Measurements from ENCODE around the gene TAP1.
A peak's percentile ranks its signal among the peaks of the same experiment; 100 is the strongest.
"Not testable (repeated sequence)": the region's sequence is repeated elsewhere in the genome, so short reads cannot be mapped to it uniquely, and the experiment has no call there.

The TAP1 gene
- 233 to 1,534 (median 262) reads per million in 9 experiments for total RNA-seq

- H3K9me3 Mint-ChIP-seq = no peaks in the 10 kb centered on the region
- peak within 1 kb of the TSS; percentile 98 to 100 for H3K4me3 Mint-ChIP-seq
- H3K4me1 Mint-ChIP-seq (ENCODE audit: low read depth in 2 of 2) = peaks cover 63 to 74% of the 10 kb centered on the region in 2 donors
- peaks cover 88% of the 10 kb centered on the region for H3K36me3 Mint-ChIP-seq (ENCODE audit: insufficient read depth)
- peak within 1 kb of the TSS; percentile 98 to 100 for H3K27ac Mint-ChIP-seq
- DNase-seq = peak; percentile 89 to 91 (median 91)
- ATAC-seq (replicated peaks) = peak; percentile 80
- no peaks in the 10 kb centered on the region for H3K27me3 Mint-ChIP-seq
Observed at GRCh38 chr6:32853541-32854375, at the start of gene TAP1, which contains the start of gene PSMB9. TSS of gene TAP1 (minus strand) at chr6:32853704. CDS start at chr6:32853636, 68 bp downstream. TSS of gene PSMB9 (plus strand) at chr6:32854192. CDS start at chr6:32854230, 38 bp downstream.

GRCh38 chr6:32895006-32895345 lies 41.5 kb upstream of the TAP1 start:
- H3K27me3 Mint-ChIP-seq = no peaks in the 10 kb centered on the region
- peak overlapping the region; percentile 99 for H3K4me3 Mint-ChIP-seq
- H3K36me3 Mint-ChIP-seq (ENCODE audit: insufficient read depth) = peaks cover 4% of the 10 kb centered on the region
- peaks cover 26 to 33% of the 10 kb centered on the region in 2 donors for H3K4me1 Mint-ChIP-seq (ENCODE audit: low read depth in 2 of 2)
- no peak for DNase-seq
- no peaks in the 10 kb centered on the region for H3K9me3 Mint-ChIP-seq
- peak overlapping the region; percentile 91 to 96 for H3K27ac Mint-ChIP-seq
- peak; percentile 8 for ATAC-seq (replicated peaks)

- Mint-ChIP-seq H3K27me3 (no peaks in the 10 kb centered on the region), H3K9me3 (no peaks in the 10 kb centered on the region), H3K4me3 (peak overlapping the region; percentile 99), H3K36me3 (ENCODE audit: insufficient read depth) (peaks cover 4% of the 10 kb centered on the region), H3K4me1 (ENCODE audit: low read depth in 2 of 2) (peaks cover 26 to 33% of the 10 kb centered on the region in 2 donors), H3K27ac (peak overlapping the region; percentile 91 to 96)
- ATAC-seq (replicated peaks) = peak; percentile 95
- peak; percentile 94 to 99 (median 97) for DNase-seq
Observed at GRCh38 chr6:32894085-32895005, 40.8 kb upstream of the TAP1 start.

- H3K9me3 Mint-ChIP-seq = no peaks in the 10 kb centered on the region
- DNase-seq (no peak), ATAC-seq (replicated peaks) (no peak)
- H3K27ac Mint-ChIP-seq = no peak overlapping the region
- H3K36me3 Mint-ChIP-seq (ENCODE audit: insufficient read depth) = peaks cover 4% of the 10 kb centered on the region
- peaks cover 17 to 19% of the 10 kb centered on the region in 2 donors for H3K4me1 Mint-ChIP-seq (ENCODE audit: low read depth in 2 of 2)
- H3K4me3 Mint-ChIP-seq = no peak overlapping the region
- no peaks in the 10 kb centered on the region for H3K27me3 Mint-ChIP-seq
Observed at GRCh38 chr6:32890831-32891230, 37.3 kb upstream of the TAP1 start.

GRCh38 chr6:32889533-32889932 lies 36.0 kb upstream of the TAP1 start:
- ATAC-seq (replicated peaks) = no peak
- Mint-ChIP-seq H3K4me3 (no peak overlapping the region), H3K27me3 (no peaks in the 10 kb centered on the region), H3K36me3 (ENCODE audit: insufficient read depth) (peaks cover 1% of the 10 kb centered on the region), H3K9me3 (no peaks in the 10 kb centered on the region), H3K4me1 (ENCODE audit: low read depth in 2 of 2) (peaks cover 6% of the 10 kb centered on the region in 2 donors), H3K27ac (peak overlapping the region in 1 of 2 donors; percentile 0)
- DNase-seq = no peak

- no peak overlapping the region for H3K4me3 Mint-ChIP-seq
- H3K4me1 Mint-ChIP-seq (ENCODE audit: low read depth in 2 of 2) = no peaks in the 10 kb centered on the region
- no peaks in the 10 kb centered on the region for H3K27me3 Mint-ChIP-seq
- no peak for ATAC-seq (replicated peaks)
- H3K36me3 Mint-ChIP-seq (ENCODE audit: insufficient read depth) = no peaks in the 10 kb centered on the region
- H3K27ac Mint-ChIP-seq = no peak overlapping the region
- no peaks in the 10 kb centered on the region for H3K9me3 Mint-ChIP-seq
- no peak for DNase-seq
Observed at GRCh38 chr6:32888576-32888975, 35.1 kb upstream of the TAP1 start.

- ATAC-seq (replicated peaks) (no peak), DNase-seq (no peak)
- no peak overlapping the region for H3K4me3 Mint-ChIP-seq
- no peaks in the 10 kb centered on the region for H3K4me1 Mint-ChIP-seq (ENCODE audit: low read depth in 2 of 2)
- no peaks in the 10 kb centered on the region for H3K27me3 Mint-ChIP-seq
- H3K36me3 Mint-ChIP-seq (ENCODE audit: insufficient read depth) = no peaks in the 10 kb centered on the region
- peak overlapping the region in 1 of 2 donors; percentile 41 for H3K27ac Mint-ChIP-seq
- no peaks in the 10 kb centered on the region for H3K9me3 Mint-ChIP-seq
Observed at GRCh38 chr6:32887616-32888015, 34.1 kb upstream of the TAP1 start.

GRCh38 chr6:32886681-32887383 lies 33.3 kb upstream of the TAP1 start:
- no peak overlapping the region for H3K27ac Mint-ChIP-seq

GRCh38 chr6:32885698-32886286 lies 32.3 kb upstream of the TAP1 start:
- no peaks in the 10 kb centered on the region for H3K27me3 Mint-ChIP-seq
- no peaks in the 10 kb centered on the region for H3K36me3 Mint-ChIP-seq (ENCODE audit: insufficient read depth)
- H3K4me3 Mint-ChIP-seq = no peak overlapping the region
- H3K27ac Mint-ChIP-seq = no peak overlapping the region
- peak; percentile 73 for ATAC-seq (replicated peaks)
- DNase-seq = no peak
- H3K9me3 Mint-ChIP-seq = no peaks in the 10 kb centered on the region
- no peaks in the 10 kb centered on the region for H3K4me1 Mint-ChIP-seq (ENCODE audit: low read depth in 2 of 2)

More at GRCh38 chr6:32886681-32887383, 33.3 kb upstream of the TAP1 start:
- H3K9me3 Mint-ChIP-seq = no peaks in the 10 kb centered on the region
- H3K4me3 Mint-ChIP-seq = no peak overlapping the region
- no peaks in the 10 kb centered on the region for H3K4me1 Mint-ChIP-seq (ENCODE audit: low read depth in 2 of 2)
- no peaks in the 10 kb centered on the region for H3K36me3 Mint-ChIP-seq (ENCODE audit: insufficient read depth)
- no peak for DNase-seq
- H3K27me3 Mint-ChIP-seq = no peaks in the 10 kb centered on the region
- no peak for ATAC-seq (replicated peaks)

GRCh38 chr6:32883789-32884188 lies 30.3 kb upstream of the TAP1 start:
- H3K4me1 Mint-ChIP-seq (ENCODE audit: low read depth in 2 of 2) = no peaks in the 10 kb centered on the region
- H3K9me3 Mint-ChIP-seq = no peaks in the 10 kb centered on the region
- no peak for ATAC-seq (replicated peaks)
- H3K4me3 Mint-ChIP-seq = no peak overlapping the region
- no peak overlapping the region for H3K27ac Mint-ChIP-seq
- no peak for DNase-seq
- H3K36me3 Mint-ChIP-seq (ENCODE audit: insufficient read depth) = peaks cover 4% of the 10 kb centered on the region
- no peaks in the 10 kb centered on the region for H3K27me3 Mint-ChIP-seq

GRCh38 chr6:32882879-32883250 lies 29.4 kb upstream of the TAP1 start:
- Mint-ChIP-seq H3K27ac (no peak overlapping the region), H3K4me1 (ENCODE audit: low read depth in 2 of 2) (no peaks in the 10 kb centered on the region), H3K4me3 (no peak overlapping the region)

GRCh38 chr6:32880962-32881361 lies 27.5 kb upstream of the TAP1 start:
- not testable (repeated sequence) for H3K36me3 Mint-ChIP-seq (ENCODE audit: insufficient read depth); H3K4me3 Mint-ChIP-seq; DNase-seq; H3K4me1 Mint-ChIP-seq (ENCODE audit: low read depth in 2 of 2); H3K27ac Mint-ChIP-seq; ATAC-seq (replicated peaks); H3K9me3 Mint-ChIP-seq; H3K27me3 Mint-ChIP-seq

More at GRCh38 chr6:32882879-32883250, 29.4 kb upstream of the TAP1 start:
- no peaks in the 10 kb centered on the region for H3K9me3 Mint-ChIP-seq
- H3K27me3 Mint-ChIP-seq = no peaks in the 10 kb centered on the region
- DNase-seq (no peak), ATAC-seq (replicated peaks) (no peak)
- peaks cover 4% of the 10 kb centered on the region for H3K36me3 Mint-ChIP-seq (ENCODE audit: insufficient read depth)

- Mint-ChIP-seq H3K9me3 (no peaks in the 10 kb centered on the region), H3K4me1 (ENCODE audit: low read depth in 2 of 2) (no peaks in the 10 kb centered on the region), H3K4me3 (no peak overlapping the region), H3K27me3 (no peaks in the 10 kb centered on the region), H3K36me3 (ENCODE audit: insufficient read depth) (peaks cover 8% of the 10 kb centered on the region), H3K27ac (no peak overlapping the region)
- DNase-seq (no peak), ATAC-seq (replicated peaks) (no peak)
Observed at GRCh38 chr6:32879691-32880090, 26.2 kb upstream of the TAP1 start.

Data from effector memory CD8-positive, alpha-beta T cell (primary cell).